Measurements from ENCODE around the gene SPOPL.

SPOPL gene

DNA sequence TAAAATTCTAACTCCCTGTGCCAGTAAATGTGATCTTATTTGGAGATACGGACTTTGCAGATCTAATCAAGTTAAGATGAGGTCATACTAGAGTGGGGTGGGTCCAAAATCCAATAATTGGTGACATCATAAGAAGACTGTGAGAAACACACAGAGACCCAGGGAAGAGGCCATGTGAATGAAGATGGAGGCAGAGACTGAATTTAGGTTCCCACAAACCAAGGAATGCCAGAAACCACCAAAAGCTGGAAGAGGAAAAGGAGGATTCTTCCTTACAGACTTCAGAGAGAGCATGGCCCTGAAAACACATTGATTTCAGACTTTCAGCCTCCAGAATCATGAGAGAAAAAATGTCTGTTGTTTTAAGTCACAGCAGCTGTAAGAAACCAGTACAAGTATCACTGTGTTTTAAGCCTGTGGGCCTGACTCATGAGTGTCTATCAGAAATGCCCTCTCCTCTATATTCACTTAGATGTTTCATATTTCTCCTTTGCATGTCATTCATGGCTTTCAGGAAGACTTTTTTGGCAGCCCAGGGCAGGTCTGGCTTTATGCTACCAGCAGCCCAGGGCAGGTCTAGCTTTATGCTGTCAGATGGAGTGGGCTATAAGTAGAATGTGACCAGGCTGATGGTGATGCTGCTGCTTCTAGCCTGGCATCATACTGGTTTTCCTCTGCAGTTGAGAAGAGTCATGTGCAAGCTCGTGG is 100.0 kb downstream of the SPOPL start:
- DNase-seq (ENCODE audit: low read depth) = no peak

DNA sequence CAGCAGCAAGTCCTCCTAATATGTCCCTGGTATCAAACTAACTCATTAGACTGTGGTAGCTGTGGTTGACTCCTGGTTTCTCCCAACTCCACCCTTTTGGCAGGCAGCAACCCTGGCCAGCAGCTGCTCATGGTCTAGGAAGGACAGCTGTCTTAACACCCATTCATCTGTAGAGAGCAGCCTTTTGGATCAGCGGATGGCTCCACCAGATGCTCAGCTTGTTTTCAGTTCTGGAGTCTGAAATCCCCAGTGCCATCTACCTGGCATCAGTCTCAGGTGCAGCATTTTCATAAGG is 100.5 kb downstream of the SPOPL start:
- DNase-seq (ENCODE audit: low read depth) = no peak

DNA sequence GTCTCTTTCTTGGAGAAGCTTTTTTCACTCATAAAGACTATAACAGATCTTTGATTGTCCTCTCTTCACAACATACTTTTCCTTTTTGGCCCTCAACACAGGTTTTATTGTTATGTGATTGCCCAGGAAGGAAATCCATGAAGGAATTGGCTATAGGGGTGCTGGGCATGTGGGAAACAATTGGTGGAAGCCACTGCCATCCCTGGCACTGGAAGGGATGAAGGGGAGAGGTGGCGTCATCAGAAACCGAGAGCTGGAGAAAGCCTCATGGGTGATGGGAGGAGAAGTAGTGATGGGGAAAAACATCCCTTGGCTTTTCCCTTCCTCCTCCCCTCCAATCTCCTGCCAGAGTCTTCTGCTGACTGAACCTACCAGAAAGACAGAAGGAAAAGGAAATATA is 106.2 kb downstream of the SPOPL start:
- no peak for DNase-seq (ENCODE audit: low read depth)

DNA sequence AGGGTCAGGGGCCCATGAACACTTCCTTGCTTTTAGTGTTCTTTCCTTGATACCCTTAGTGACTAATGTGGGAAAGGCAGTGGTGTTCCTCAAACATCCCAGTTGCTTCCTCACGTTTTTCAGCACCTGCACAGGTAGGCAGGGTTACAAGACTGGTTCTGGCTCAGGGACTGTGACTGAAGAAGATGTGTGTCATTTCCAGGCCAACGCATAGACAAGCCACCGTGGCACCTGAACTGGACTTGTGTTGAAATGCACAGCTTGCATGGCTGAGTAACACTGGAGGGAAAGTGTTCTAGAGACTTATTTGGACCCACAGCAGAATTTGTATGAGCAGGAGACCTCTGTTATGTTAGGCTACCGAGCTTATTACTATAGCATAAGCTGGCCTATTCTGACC is 107.9 kb downstream of the SPOPL start:
- no peak for DNase-seq (ENCODE audit: low read depth)

DNA sequence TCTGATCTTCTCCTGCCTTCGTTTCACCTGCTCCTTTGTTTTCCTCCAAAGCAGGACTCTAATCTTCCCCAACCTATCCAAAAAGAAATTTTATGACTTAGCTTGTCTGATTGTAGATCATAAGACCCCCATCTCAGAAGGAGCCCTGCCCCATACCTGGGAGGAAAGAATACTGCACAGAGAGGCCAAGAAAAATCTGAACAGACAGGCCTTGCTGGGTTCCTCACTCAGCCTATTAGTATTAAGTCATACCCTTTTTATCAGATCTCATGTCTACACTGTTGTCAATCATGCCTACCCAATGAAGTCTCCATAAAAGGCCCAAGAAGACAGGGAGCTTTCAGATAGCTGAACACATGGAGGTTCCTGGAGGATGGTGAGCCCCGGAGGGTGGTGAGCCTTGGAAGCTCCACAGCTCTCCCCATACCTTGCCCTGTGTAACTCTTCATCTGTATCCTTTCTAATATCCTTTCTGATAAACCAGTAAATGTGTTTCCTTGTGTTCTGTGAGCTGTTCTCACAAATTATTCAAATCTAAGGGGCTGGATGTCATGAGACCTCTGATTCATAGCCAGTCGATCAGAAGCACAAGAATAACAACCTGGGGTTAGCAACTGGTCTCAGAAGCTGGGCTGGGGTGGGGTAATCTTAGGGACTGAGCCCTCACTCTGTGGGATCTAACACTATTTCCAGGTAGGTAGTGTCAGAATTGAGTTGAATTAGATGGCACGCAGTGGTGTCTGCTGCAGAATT is 108.8 kb downstream of the SPOPL start:
- DNase-seq (ENCODE audit: low read depth) = no peak

DNA sequence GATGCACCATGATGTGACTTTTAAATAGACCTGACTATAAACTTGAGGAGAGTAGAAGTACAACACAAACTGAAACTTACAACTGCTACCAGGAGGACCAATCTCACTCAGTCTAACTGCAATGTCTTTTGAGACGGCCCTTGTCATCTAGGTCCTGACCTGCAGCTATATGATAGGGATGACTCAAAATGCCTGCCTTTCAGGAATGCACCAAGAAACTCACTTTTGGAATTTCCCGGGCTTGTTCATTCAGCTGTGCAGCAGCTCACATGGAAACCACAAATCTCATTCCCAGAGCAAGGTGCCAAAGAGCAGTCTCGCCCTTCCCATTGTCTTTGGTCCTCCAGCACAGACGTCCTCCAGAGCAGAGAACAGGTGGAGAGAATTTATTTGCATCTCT is 113.7 kb downstream of the SPOPL start:
- no peak for DNase-seq (ENCODE audit: low read depth)

DNA sequence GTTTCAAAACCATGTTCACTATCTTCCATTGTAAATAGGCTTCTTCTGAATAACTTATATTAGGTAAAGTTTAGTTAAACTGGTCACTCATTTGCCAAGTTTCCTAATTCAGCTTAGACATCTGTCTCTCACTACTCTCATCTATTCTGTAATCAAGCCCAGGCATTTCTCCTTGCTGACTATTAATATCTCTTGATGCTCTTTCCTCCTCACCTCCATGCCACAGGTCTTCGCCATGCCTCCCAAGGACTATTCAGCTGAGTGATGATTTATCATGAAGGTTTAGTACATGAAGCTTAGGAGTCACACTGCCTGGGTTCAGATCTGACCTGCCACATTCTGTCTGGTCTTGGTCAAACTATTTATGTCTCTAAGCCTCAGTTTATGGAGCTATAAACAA is 115.5 kb downstream of the SPOPL start:
- no peak for DNase-seq (ENCODE audit: low read depth)

DNA sequence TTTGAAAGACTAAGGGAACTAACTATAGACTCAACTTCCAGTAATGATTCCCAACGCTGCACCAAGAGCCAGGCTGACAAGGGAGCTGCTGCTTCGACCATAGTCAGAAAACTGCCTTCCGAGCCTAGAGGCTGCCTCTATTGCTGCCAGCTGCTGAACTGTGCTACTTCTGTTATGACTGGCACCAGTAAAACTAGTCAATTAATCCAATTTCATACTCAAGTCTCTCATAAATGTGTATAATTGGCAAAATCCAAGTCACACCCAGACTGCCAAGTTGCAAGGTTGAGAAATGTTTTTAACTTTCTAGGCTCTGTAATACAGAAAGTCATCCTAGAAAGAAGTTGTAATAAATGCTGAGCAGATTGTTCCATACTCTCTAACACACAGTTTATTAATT is 117.4 kb downstream of the SPOPL start:
- DNase-seq (ENCODE audit: low read depth) = no peak

DNA sequence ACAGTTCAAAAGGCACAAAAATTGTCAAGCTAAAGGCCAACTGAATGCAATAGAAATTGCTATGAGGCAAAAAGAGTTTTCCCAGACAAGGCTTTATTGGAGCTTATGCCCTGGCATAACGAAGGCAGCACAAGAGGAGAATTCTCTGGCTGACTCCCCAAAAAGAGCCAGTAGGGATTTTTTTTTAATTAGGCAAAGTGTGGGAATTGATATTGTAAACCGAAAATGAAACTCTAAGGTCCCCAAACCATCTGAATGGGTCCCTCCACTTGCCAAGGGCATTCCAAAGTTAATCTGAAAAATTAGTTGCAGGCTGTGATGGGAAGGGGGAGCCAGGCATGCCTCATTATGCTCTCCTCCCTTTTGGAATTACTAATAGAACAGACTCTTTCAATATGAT is 118.9 kb downstream of the SPOPL start:
- no peak for DNase-seq (ENCODE audit: low read depth)

DNA sequence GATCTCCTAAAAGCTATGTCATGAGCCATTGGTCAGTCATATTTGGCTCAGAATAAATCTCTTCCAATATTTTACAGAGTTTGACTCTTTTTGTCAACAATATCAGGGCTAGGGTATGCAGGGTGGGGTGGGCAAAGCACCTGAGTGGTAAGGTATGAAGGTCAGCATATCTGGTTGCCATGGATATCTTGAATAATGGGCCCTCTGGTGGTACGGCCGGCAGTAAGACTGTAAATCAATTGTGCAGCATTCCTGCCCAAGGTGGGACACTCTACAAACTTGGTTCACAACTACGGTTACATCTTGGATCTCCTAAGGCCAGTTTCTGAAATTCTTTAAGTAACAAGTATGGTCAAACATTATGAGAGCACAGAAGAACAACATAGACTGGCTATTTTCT is 119.6 kb downstream of the SPOPL start:
- DNase-seq (ENCODE audit: low read depth) = no peak

DNA sequence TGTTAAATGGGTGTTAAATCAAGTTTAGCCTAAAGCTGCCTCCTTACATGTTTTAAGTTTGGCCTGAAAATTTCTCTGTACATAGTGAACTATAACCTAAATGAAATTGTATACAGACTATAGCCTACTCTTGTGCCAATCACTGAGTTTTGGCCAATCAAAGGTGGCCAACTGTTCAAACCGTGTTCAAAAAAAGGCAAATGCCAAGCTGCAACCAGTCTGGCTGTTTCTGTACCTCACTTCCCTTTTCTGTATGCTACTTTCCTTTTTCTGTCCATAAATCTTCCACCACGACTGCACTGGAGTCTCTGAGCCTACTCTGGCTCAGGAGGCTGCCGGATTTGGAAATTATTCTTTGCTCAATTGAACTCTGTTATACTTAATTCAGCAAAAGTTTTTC is 121.0 kb downstream of the SPOPL start:
- DNase-seq (ENCODE audit: low read depth) = no peak
